ENCODE measurements around the gene EVI5L.

Gene EVI5L

GRCh38 chr19:7911508-7912143, 81.6 kb downstream of the EVI5L start:
- Mint-ChIP-seq H3K27ac (peak overlapping the region in 1 of 2 donors; percentile 95), H3K4me3 (no peak overlapping the region), H3K27me3 (peaks cover 18% of the 10 kb centered on the region), H3K9me3 (no peaks in the 10 kb centered on the region), H3K4me1 (peaks cover 33% of the 10 kb centered on the region)
- DNase-seq: no peak
- ATAC-seq: no peak

GRCh38 chr19:7912144-7912696, 82.2 kb downstream of the EVI5L start:
- Mint-ChIP-seq H3K4me3 (no peak overlapping the region), H3K9me3 (no peaks in the 10 kb centered on the region), H3K27me3 (peaks cover 24% of the 10 kb centered on the region), H3K4me1 (peaks cover 32% of the 10 kb centered on the region), H3K27ac (peak overlapping the region in 1 of 2 donors; percentile 95)
- DNase-seq: no peak
- ATAC-seq: no peak

GRCh38 chr19:7912697-7913564, 82.9 kb downstream of the EVI5L start:
- DNase-seq (no peak), ATAC-seq (no peak)
- peaks cover 31% of the 10 kb centered on the region for H3K27me3 Mint-ChIP-seq
- H3K4me3 Mint-ChIP-seq: no peak overlapping the region
- H3K27ac Mint-ChIP-seq: no peak overlapping the region
- H3K9me3 Mint-ChIP-seq: no peaks in the 10 kb centered on the region
- H3K4me1 Mint-ChIP-seq: peaks cover 30% of the 10 kb centered on the region

GRCh38 chr19:7913652-7914051, 83.6 kb downstream of the EVI5L start:
- H3K27me3 Mint-ChIP-seq: peaks cover 38% of the 10 kb centered on the region
- no peak overlapping the region for H3K27ac Mint-ChIP-seq
- no peaks in the 10 kb centered on the region for H3K9me3 Mint-ChIP-seq

GRCh38 chr19:7914099-7914498, 84.1 kb downstream of the EVI5L start:
- peaks cover 42% of the 10 kb centered on the region for H3K27me3 Mint-ChIP-seq
- H3K4me1 Mint-ChIP-seq: peaks cover 35% of the 10 kb centered on the region
- no peaks in the 10 kb centered on the region for H3K9me3 Mint-ChIP-seq
- no peak overlapping the region for H3K27ac Mint-ChIP-seq
- no peak overlapping the region for H3K4me3 Mint-ChIP-seq
- no peak for ATAC-seq
- no peak for DNase-seq

More at GRCh38 chr19:7913652-7914051, 83.6 kb downstream of the EVI5L start:
- ATAC-seq: no peak
- Mint-ChIP-seq H3K4me1 (peaks cover 31% of the 10 kb centered on the region), H3K4me3 (no peak overlapping the region)
- no peak for DNase-seq

Measured in stimulated activated naive CD8-positive, alpha-beta T cell treated with anti-CD3 and anti-CD28 coated beads, Interleukin-15, amount 100 ng/mL, for 72 hours (primary cell).